Astrocyte (in vitro differentiated cells and primary cell): ENCODE measurements around the gene TRMT11.

ENCODE experiments used
- CTCF ChIP-seq: IDR thresholded peaks from 2 replicates; pipeline ENCODE4 v1.5.1; 2011; ENCODE audit warnings: low read depth, mild to moderate bottlenecking, inconsistent platforms, low read length, moderate library complexity; ENCODE audit not compliant: insufficient read depth
- EZH2 ChIP-seq: IDR thresholded peaks from 2 replicates; pipeline ENCODE4 v1.6.1; 2012; ENCODE audit warnings: mild to moderate bottlenecking, low read length, inconsistent platforms; ENCODE audit not compliant: insufficient read depth

- TF ChIP-seq CTCF (no peak), EZH2 (no peak)
Observed at GRCh38 chr6:126054258-126054702, 67.9 kb downstream of the TRMT11 start.
